Coronary artery (tissue), 2 donors: Measurements from ENCODE around the gene SIGLEC14.
"Not testable (repeated sequence)": the region's sequence is repeated elsewhere in the genome, so short reads cannot be mapped to it uniquely, and the experiment has no call there.

Source experiments
- DNase-seq: peaks from one replicate; pipeline ENCODE4 v3.0.0-alpha.2; 2017; ENCODE audit warnings: low spot score
- H3K27ac ChIP-seq, 2 donors: fragments of 200-600 bp; sonication (generic); one replicate each; pipeline ENCODE4 v1.5.1; 2016 to 2019
- H3K4me3 ChIP-seq: fragments of 200-600 bp; sonication (generic); 2 replicates; pipeline ENCODE4 v1.5.1; 2016; ENCODE audit warnings: mild to moderate bottlenecking, moderate library complexity
- TF ChIP-seq, protein P1 (sequence below): fragments of 200-600 bp; sonication (generic); IDR thresholded peaks from one replicate; pipeline ENCODE4 v1.5.1; 2019; ENCODE audit warnings: antibody characterized with exemption

Gene SIGLEC14, protein sequence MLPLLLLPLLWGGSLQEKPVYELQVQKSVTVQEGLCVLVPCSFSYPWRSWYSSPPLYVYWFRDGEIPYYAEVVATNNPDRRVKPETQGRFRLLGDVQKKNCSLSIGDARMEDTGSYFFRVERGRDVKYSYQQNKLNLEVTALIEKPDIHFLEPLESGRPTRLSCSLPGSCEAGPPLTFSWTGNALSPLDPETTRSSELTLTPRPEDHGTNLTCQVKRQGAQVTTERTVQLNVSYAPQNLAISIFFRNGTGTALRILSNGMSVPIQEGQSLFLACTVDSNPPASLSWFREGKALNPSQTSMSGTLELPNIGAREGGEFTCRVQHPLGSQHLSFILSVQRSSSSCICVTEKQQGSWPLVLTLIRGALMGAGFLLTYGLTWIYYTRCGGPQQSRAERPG

DNA sequence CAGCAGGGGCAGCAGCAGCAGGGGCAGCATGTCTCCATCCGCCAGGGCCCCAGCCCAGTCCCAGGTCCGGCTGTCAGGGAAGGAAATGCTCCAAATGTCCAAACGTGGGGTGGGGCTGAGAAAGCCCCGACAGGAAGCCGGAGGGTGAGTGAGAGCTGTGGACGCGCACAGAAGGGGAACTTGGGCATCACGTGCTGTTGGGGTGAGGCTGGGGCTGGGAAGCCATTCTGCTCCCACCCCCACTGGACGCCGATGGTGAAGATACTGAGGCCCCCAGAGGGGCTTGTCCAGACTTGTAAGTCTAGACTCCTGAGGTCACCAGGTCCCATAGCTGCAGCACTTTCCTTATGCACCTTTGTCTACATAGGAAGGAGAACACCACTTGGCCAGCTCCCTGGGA, at the start of gene SIGLEC14:
TSS of gene SIGLEC14 (minus strand) at position 96 of the 400 bp plus-strand sequence. CDS start at position 30, 66 bp downstream.
- H3K27ac ChIP-seq, H3K4me3 ChIP-seq, DNase-seq: not testable (repeated sequence)

DNA sequence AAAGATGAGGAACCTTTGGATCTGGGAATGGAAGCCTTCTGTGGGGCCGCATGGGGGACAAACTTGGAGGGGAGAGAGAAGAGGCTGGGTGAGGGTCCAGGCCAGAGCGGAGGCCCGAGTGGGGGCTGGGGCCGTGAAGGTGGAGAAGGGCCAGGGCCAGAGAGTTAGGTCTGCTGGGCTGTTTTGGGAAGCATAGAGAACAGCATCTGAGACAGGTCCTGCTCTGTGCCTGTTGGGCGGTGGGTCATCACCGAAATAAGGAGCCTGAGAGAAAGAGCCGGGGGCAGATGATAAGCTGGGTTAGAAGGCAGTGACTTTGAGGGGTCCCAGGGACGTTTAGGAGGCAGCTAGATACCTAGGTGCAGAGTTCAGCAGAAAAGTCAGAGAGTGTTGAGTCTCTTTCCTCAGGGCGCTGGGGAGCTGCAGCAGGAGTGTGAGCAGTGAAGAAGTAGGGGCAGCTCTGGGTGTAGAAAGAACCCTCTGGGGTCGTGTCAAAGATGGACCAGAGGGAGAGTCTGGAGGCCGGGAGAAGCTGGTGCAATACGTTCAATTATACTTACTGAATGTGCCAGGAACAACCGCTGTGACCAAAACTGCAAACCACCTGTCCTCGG, 49.2 kb upstream of the SIGLEC14 start:
- DNase-seq = no peak
- TF ChIP-seq, protein P1, sequence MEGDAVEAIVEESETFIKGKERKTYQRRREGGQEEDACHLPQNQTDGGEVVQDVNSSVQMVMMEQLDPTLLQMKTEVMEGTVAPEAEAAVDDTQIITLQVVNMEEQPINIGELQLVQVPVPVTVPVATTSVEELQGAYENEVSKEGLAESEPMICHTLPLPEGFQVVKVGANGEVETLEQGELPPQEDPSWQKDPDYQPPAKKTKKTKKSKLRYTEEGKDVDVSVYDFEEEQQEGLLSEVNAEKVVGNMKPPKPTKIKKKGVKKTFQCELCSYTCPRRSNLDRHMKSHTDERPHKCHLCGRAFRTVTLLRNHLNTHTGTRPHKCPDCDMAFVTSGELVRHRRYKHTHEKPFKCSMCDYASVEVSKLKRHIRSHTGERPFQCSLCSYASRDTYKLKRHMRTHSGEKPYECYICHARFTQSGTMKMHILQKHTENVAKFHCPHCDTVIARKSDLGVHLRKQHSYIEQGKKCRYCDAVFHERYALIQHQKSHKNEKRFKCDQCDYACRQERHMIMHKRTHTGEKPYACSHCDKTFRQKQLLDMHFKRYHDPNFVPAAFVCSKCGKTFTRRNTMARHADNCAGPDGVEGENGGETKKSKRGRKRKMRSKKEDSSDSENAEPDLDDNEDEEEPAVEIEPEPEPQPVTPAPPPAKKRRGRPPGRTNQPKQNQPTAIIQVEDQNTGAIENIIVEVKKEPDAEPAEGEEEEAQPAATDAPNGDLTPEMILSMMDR = no peak
- Histone ChIP-seq H3K4me3 (no peak overlapping the region), H3K27ac (no peak overlapping the region)

DNA sequence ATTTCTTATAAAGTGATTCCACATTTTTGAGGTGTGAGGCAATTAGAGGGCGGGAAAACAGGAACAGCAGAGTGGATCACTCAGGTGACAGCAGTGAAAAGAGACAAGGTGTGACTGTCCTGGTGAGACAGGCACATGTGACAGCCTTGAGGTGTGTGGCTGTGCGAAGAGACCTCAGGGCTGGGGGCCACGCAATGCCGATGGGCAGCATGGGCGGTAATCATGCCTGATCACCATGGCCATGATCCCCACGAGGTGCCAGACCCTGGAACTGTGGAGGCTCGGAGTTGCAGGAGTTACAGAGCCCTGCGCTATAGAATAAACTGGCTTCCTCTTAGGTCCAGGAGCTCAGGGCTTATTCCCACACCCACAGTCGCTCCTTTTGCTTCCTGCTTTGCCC, 48.5 kb upstream of the SIGLEC14 start:
- no peak overlapping the region for H3K4me3 ChIP-seq
- TF ChIP-seq, protein P1 = no peak
- no peak for DNase-seq
- no peak overlapping the region for H3K27ac ChIP-seq

DNA sequence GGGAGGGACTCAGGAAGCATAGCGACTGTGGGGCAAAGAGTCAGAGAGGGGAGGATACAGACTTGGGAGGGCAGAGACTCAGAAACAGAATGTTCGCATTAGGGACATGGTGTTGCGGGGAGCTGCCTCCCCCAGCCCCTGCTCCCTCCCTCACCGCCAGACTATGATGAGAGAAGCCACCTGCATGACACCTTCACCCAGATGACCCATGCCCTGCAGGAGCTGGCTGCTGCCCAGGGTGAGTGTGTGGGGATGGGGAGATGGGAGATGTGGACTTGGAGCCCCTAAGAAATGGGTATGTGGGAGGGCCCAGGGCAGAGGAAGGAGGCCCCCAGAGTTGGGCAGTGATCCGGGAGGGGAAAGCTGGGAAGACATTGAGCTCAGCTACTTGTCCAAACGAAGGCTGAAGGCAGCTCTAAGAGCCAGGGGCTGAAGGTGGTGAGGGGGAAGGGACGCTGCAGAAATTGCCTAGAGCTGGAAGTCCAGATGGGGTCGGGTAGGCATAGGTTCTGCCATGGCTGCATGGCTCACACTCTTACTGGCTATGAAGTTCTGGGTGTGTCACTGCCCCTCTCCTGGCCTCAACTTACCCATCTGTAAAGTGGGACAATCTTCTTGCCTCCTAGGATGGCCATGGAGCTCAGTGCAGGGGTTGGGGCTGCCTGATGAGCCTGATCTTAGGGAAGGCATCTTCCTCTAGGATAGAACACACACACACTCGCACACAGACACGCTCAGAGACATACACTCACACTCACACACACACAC, 47.9 kb upstream of the SIGLEC14 start:
- no peak overlapping the region for H3K27ac ChIP-seq
- no peak for DNase-seq
- TF ChIP-seq, protein P1 = no peak
- no peak overlapping the region for H3K4me3 ChIP-seq

DNA sequence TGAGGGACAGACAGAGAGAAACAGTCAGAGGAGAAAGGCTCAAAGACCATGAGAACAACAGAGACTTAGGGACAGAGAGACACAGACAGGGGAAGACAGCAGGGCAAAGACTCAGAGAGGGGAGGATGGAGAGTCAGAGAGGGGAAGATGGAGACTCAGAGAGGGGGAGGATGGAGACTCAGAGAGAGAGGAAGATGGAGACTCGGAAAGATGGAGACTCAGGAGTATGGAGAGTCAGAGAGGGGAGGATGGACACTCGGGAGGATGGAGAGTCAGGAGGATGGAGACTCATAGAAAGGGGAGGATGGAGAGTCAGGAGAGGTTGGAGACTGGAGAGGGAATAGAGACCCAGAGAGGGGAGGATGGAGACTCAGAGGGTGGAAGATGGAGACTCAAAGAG, 47.2 kb upstream of the SIGLEC14 start:
- TF ChIP-seq, protein P1 = no peak
- DNase-seq = no peak
- Histone ChIP-seq H3K4me3 (no peak overlapping the region), H3K27ac (peak overlapping the region in 1 of 2 donors; percentile 99)

DNA sequence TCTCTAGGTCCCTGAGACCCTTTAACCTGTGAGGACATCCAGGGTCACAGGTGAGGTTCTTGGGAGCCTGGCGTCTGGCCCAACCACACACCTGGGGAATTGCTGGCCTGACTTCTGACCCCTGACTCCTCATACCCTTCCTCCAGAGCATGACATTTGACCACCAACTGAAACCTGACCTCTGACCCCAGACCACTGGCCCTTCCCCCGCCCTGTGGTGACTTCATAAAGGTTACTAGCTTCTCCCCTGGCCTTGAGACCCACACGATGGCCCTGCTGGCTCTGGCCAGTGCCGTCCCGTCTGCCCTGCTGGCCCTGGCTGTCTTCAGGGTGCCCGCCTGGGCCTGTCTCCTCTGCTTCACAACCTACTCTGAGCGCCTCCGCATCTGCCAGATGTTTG, 46.6 kb upstream of the SIGLEC14 start, which contains the start of gene SPACA6:
TSS of gene SPACA6 (plus strand) at position 71 of the 400 bp plus-strand sequence. CDS start at position 268, 197 bp downstream.
- no peak for DNase-seq
- Histone ChIP-seq H3K27ac (peak within 1 kb of the TSS; percentile 99), H3K4me3 (peak within 1 kb of the TSS; percentile 95)
- TF ChIP-seq, protein P1 = no peak

DNA sequence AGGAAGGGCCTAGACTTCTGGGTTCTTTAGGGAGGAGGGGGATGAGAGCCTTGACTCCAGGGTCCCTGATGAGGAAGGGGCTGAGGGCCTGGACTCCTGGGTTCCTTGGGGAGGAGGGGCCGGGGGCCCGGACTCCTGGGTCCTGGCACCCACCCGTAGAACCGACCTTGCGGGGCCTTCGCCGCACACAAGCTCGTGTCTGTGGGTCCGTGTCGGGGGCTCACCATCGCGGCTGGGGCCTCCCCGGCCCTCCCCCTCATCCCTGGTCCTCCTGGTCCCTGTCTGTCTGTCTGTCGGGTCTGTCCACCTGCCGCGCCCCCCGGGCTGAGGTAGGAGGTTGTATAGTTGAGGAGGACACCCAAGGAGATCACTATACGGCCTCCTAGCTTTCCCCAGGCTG, 45.8 kb upstream of the SIGLEC14 start:
- H3K4me3 ChIP-seq = peak overlapping the region; percentile 95
- TF ChIP-seq, protein P1 = no peak
- H3K27ac ChIP-seq = peak overlapping the region; percentile 99
- no peak for DNase-seq
